Effector memory CD4-positive, alpha-beta T cell (primary cell): ENCODE results near the gene SMARCD3.
A peak's percentile ranks its signal among the peaks of the same experiment; 100 is the strongest.

Experiments
- DNase-seq, 3 donors: peaks; one replicate each; pipeline ENCODE4 v3.0.0-alpha.2; 2020
- H3K27ac ChIP-seq: 2 replicates; pipeline ENCODE4 v1.7.0; 2013; ENCODE audit warnings: mild to moderate bottlenecking, low read length, moderate library complexity; ENCODE audit not compliant: insufficient read depth, poor library complexity, severe bottlenecking
- H3K27me3 ChIP-seq: replicated peaks from 2 replicates; pipeline ENCODE4 v1.7.0; 2013; ENCODE audit warnings: mild to moderate bottlenecking, low read length; ENCODE audit not compliant: insufficient read depth, control insufficient read depth, poor library complexity, severe bottlenecking
- H3K36me3 ChIP-seq: 2 replicates; pipeline ENCODE4 v1.7.0; 2013; ENCODE audit warnings: mild to moderate bottlenecking, low read length, moderate library complexity; ENCODE audit not compliant: control insufficient read depth, insufficient read depth
- H3K4me1 ChIP-seq: 2 replicates; pipeline ENCODE4 v1.7.0; 2013; ENCODE audit warnings: low read length, mild to moderate bottlenecking; ENCODE audit not compliant: control insufficient read depth, insufficient read depth, poor library complexity, severe bottlenecking
- H3K4me3 ChIP-seq: 2 replicates; pipeline ENCODE4 v1.7.0; 2013; ENCODE audit warnings: low read length, low read depth, mild to moderate bottlenecking; ENCODE audit not compliant: insufficient read depth, poor library complexity, severe bottlenecking
- H3K9me3 ChIP-seq: 2 replicates; pipeline ENCODE4 v1.7.0; 2013; ENCODE audit warnings: mild to moderate bottlenecking, low read length, moderate library complexity; ENCODE audit not compliant: control insufficient read depth
- total RNA-seq, 3 donors: gene quantifications; one replicate each; lab custom pipeline; 2026; lab: John Stamatoyannopoulos, UW

SMARCD3 gene
- 5.0 to 6.4 (median 5.7) reads per million in 3 donors for total RNA-seq

DNA sequence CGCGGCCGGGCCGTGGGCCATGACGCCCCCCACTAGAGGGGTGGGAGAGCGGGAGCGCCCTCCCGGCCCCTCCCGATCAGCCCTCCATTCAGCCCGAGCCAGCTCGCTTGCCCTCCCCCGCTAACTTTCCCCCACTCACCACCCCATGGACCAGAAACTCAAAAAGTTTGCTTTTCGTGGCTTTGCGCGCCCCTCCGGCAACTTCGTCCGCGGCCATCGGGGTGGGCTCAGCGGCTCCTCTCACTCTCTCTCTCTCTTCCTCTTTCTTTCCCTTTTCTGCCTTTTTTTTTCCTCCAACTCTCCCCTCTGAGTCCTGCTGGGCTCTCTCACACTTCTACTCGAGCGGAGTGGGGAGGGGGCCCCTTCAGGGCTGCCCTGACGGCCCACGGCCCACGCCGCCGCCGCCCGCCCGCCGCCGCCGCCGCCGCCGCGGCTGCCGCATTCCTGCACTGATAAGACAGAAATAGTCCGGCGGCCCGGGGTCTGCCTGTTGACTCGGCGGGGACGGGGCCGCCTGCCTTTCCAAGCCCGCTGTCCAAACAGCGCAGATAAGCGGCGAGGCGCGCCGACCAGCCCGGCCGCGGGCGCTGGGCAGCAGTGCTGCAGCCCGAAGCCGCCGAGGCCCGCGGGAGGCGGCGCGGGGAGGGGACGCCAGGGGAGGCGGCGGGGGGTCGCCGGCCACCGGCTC is at the start of gene SMARCD3:
Gene SMARCD3 (minus strand): TSS at position 349 of the 688 bp plus-strand sequence. CDS start 132 bp downstream, at position 217.
- peak within 1 kb of the TSS; percentile 47 for H3K4me3 ChIP-seq
- no peak for DNase-seq
- no peaks in the 10 kb centered on the region for H3K9me3 ChIP-seq
- H3K36me3 ChIP-seq, result no peaks in the 10 kb centered on the region
- H3K27me3 ChIP-seq, result peaks cover 34% of the 10 kb centered on the region
- peaks cover 41% of the 10 kb centered on the region for H3K4me1 ChIP-seq
- no peak within 1 kb of the TSS for H3K27ac ChIP-seq

DNA sequence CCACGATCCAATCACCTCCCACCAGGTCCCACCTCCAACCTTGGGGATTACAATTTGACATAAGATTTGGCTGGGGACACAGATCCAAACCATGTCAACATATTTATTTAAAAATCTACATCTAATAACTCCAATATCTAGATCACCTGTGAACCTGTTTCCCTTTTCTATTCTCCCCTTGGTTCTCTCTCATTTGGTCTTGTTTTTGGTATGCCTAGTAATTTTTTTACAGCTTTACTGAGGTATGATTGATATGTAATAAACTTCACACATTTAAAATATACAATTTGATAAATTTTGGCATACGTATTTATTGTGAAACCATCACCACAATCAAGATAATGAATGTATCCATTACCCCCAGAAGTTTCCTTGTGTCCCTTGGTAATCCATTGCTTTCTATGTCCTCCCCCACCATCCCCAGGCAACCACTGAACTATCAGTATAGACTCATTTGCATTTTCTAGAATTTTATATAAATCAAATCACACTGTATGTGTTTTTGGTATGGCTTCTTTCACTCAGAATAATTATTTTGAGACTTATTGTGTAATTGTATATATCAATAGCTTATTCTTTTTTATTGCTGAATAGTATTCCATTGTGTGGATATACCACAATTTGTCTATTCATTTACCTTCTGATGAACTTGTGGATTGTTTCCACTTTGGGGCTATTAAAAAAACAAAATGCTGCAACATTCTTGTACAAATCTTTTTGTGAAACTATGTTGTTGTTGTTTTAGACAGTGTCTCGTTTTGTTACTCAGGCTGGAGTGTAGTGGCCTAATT is 47.9 kb upstream of the SMARCD3 start:
- no peak for DNase-seq
- Histone ChIP-seq H3K4me1 (no peaks in the 10 kb centered on the region), H3K4me3 (no peak overlapping the region), H3K27ac (no peak overlapping the region), H3K36me3 (no peaks in the 10 kb centered on the region), H3K9me3 (no peaks in the 10 kb centered on the region), H3K27me3 (no peaks in the 10 kb centered on the region)

DNA sequence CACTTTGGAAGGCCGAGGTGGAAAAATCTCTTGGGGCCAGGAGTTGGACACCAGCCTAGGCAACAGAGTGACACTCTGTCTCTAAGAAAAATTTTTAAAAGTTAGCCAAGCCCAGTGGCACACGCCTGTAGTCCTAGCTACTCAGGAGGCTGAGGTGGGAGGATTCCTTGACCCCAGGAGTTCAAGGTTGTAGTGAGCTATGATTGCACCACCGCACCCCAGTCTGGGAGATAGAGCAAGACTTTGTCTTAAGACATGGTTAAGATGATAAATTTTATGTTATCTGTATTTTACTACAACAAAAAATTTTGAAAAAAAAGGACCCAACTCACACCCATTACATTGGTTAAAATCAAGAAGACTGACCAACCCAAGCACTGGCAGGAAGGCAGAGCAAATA is 44.4 kb upstream of the SMARCD3 start:
- H3K36me3 ChIP-seq, result no peaks in the 10 kb centered on the region
- no peaks in the 10 kb centered on the region for H3K4me1 ChIP-seq
- H3K4me3 ChIP-seq, result no peak overlapping the region
- no peak for DNase-seq
- H3K27me3 ChIP-seq, result no peaks in the 10 kb centered on the region
- H3K27ac ChIP-seq, result no peak overlapping the region
- no peaks in the 10 kb centered on the region for H3K9me3 ChIP-seq

DNA sequence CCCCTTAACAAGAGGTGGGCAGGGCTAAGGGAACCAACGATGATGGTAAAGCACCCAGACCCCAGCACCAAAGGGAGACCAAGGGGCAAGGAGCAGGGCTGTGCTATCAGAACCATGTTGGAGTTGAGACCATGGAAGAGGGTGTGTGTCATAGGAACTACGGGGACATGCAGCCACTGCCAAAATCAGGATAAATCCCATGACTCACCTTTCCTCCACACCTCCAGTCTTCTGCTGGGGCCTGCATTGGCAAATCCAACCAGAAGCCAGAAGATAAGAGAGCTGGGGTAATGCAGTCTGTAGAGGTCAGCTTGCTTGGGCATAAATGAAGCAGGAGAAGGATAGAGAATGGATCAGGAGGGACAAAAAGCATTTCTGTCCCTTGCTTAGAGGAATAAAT is 42.7 kb upstream of the SMARCD3 start:
- DNase-seq, result no peak
- H3K27ac ChIP-seq, result no peak overlapping the region
- H3K4me1 ChIP-seq, result no peaks in the 10 kb centered on the region
- H3K9me3 ChIP-seq, result no peaks in the 10 kb centered on the region
- no peak overlapping the region for H3K4me3 ChIP-seq
- no peaks in the 10 kb centered on the region for H3K27me3 ChIP-seq
- no peaks in the 10 kb centered on the region for H3K36me3 ChIP-seq

DNA sequence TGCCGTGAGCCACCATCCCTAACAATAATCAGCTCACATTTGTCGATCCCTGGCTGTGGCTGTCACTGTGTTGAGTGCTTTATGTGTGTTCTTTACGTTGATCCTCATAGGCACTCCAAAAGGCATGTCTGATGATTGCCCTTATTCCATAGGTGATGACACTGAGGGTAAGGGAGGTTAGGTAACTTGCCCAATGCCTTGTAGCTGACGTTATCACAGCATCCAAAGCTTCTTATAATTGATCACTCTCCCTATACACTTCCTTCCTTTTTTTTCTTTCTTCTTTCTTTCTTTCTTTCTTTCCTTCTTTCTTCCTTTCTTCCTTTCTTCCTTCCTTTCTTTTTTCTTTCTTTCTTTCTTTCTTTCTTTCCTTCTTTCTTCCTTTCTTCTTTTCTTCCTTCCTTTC is 41.9 kb upstream of the SMARCD3 start:
- H3K4me1 ChIP-seq, result no peaks in the 10 kb centered on the region
- no peak for DNase-seq
- H3K4me3 ChIP-seq, result no peak overlapping the region
- no peak overlapping the region for H3K27ac ChIP-seq
- H3K9me3 ChIP-seq, result no peaks in the 10 kb centered on the region
- no peaks in the 10 kb centered on the region for H3K27me3 ChIP-seq
- no peaks in the 10 kb centered on the region for H3K36me3 ChIP-seq

DNA sequence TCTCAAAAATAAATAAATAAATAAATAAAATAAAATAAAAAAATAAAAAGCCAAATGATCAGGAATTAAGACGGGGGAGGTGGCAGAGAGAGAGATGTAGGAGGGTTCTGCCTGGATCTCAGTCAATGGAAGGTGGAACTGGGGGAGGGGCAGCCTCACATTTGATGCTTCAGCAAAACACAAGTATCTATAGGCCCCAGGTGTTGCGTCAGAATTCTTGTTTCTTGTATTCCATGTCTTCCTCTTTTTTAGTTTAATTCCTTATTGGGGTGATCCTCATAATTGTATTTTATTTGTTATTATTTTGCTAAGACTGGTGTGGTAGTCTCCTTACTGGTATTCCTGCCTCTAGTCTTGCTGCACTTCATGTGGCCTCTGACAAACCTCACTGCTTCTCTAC is 41.4 kb upstream of the SMARCD3 start:
- DNase-seq, result no peak
- Histone ChIP-seq H3K9me3 (no peaks in the 10 kb centered on the region), H3K4me3 (no peak overlapping the region), H3K4me1 (no peaks in the 10 kb centered on the region), H3K27ac (no peak overlapping the region), H3K27me3 (no peaks in the 10 kb centered on the region), H3K36me3 (no peaks in the 10 kb centered on the region)

DNA sequence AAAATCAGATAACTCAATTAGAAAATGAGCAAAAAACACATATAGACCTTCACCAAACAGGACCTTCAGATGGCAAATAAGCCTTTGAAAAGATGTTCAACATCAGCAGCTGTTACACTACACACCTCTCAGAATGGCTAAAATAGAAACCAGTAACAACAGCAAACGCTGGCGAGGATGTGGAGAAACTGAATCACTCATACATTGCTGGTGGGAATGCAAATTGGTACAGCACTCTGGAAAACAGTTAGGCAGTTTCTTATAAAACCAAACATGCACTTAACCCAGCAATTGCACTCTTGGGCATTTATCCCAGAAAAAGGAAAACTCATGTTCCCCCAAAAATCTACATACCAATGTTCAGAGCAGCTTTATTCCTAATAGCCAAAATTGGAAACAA is 37.7 kb upstream of the SMARCD3 start:
- Histone ChIP-seq H3K4me3 (no peak overlapping the region), H3K27ac (no peak overlapping the region), H3K36me3 (no peaks in the 10 kb centered on the region), H3K9me3 (no peaks in the 10 kb centered on the region), H3K27me3 (no peaks in the 10 kb centered on the region), H3K4me1 (no peaks in the 10 kb centered on the region)
- DNase-seq, result no peak

DNA sequence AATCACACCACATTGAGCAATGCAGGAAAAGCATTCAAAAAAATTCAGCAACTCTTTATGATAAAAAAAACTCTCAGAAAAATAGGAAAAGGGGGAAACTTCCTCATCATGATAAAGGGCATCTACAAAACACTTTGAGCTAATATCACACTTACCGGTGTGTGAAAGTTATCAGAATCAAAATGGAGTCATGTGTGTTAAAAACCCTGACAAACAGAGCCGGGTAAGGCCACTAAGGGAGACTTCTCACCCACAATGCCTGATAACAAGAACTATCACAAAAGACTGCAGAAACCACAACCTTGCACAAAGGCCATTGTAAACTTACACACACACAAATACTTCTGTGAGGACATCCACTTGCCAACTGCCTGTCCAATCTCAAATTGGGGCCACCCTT is 34.8 kb upstream of the SMARCD3 start:
- H3K4me3 ChIP-seq, result no peak overlapping the region
- H3K4me1 ChIP-seq, result no peaks in the 10 kb centered on the region
- H3K36me3 ChIP-seq, result no peaks in the 10 kb centered on the region
- no peaks in the 10 kb centered on the region for H3K27me3 ChIP-seq
- no peak for DNase-seq
- no peak overlapping the region for H3K27ac ChIP-seq
- no peaks in the 10 kb centered on the region for H3K9me3 ChIP-seq

DNA sequence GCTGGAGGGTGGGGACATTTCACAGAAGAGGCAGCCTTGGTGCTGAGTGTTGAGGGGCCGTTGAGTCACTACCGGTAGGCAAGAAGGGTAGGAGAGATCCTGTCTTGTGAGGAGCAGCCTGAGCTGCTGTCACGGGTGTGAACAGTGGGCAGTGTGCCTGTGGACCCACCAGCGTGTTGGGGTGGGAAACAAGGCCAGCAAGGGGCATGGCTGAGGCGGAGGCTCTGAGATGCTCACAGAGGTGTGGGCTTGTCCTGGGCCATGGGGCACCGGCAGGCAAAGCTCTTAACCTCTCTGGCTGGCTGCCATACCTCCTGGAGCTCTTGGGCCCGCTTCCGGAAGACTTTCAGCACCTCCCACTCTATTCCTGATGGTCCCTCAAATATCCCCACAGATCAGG is 33.6 kb upstream of the SMARCD3 start:
- Histone ChIP-seq H3K9me3 (no peaks in the 10 kb centered on the region), H3K4me3 (no peak overlapping the region), H3K27me3 (no peaks in the 10 kb centered on the region), H3K36me3 (no peaks in the 10 kb centered on the region), H3K4me1 (no peaks in the 10 kb centered on the region), H3K27ac (no peak overlapping the region)
- no peak for DNase-seq

DNA sequence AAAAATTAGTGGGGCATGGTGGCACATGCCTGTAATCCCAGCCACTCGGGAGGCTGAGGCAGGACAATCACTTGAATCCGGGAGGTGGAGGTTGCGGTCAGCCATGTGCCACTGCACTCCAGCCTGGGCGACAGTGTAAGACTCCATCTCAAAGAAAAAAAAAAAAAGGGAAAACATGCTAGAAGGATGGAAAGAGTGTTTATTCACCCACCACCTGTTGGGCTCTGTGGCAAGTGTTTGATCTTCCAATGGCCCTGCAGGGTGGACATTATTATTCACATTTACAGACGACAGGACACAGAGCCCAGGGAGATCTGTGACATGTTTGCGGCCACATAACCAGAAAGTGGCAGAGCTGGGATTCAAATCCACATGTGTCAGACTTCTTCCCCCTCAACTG is 33.2 kb upstream of the SMARCD3 start:
- Histone ChIP-seq H3K4me3 (no peak overlapping the region), H3K27me3 (no peaks in the 10 kb centered on the region), H3K4me1 (peaks cover under 1% of the 10 kb centered on the region), H3K27ac (no peak overlapping the region), H3K36me3 (no peaks in the 10 kb centered on the region), H3K9me3 (no peaks in the 10 kb centered on the region)
- DNase-seq, result no peak
